Loucy (cell line): Measurements from ENCODE around the gene ZNHIT1.
A peak's percentile ranks its signal among the peaks of the same experiment; 100 is the strongest.

Experiments
- H2AFZ ChIP-seq: fragments of 200-600 bp; sonication (generic); 2 replicates; pipeline ENCODE4 v1.6.0; 2016; ENCODE audit warnings: antibody characterized with exemption, mild to moderate bottlenecking, low read length, moderate library complexity
- H3F3A ChIP-seq: fragments of 200-600 bp; 2 replicates; pipeline ENCODE4 v1.6.0; 2016; ENCODE audit warnings: antibody characterized with exemption, low read depth, mild to moderate bottlenecking
- H3K27me3 ChIP-seq: fragments of 200-600 bp; sonication (generic); 2 replicates; pipeline ENCODE4 v1.6.1; 2014; ENCODE audit warnings: low read length, mild to moderate bottlenecking; ENCODE audit not compliant: insufficient read depth, poor library complexity, severe bottlenecking
- H3K36me3 ChIP-seq: fragments of 200-600 bp; sonication (generic); 2 replicates; pipeline ENCODE4 v1.6.1; 2016; ENCODE audit warnings: low read length; ENCODE audit not compliant: insufficient read depth
- H3K4me1 ChIP-seq: fragments of 200-600 bp; sonication (generic); 2 replicates; pipeline ENCODE4 v1.5.1; 2014; ENCODE audit warnings: low read length, mild to moderate bottlenecking; ENCODE audit not compliant: insufficient read depth, poor library complexity, severe bottlenecking
- H3K4me2 ChIP-seq: fragments of 200-600 bp; sonication (generic); 2 replicates; pipeline ENCODE4 v1.6.0; 2014; ENCODE audit warnings: antibody characterized with exemption, low read length, low read depth, mild to moderate bottlenecking; ENCODE audit not compliant: poor library complexity, severe bottlenecking
- H3K4me3 ChIP-seq: fragments of 200-600 bp; sonication (generic); 2 replicates; pipeline ENCODE4 v1.5.1; 2014; ENCODE audit warnings: low read length, mild to moderate bottlenecking, mixed read lengths; ENCODE audit not compliant: poor library complexity, severe bottlenecking
- H3K79me2 ChIP-seq: fragments of 200-600 bp; sonication (generic); 2 replicates; pipeline ENCODE4 v1.6.1; 2014; ENCODE audit warnings: low read length; ENCODE audit not compliant: insufficient read depth
- H3K9ac ChIP-seq: fragments of 200-600 bp; sonication (generic); 2 replicates; pipeline ENCODE4 v1.6.0; 2014; ENCODE audit warnings: mild to moderate bottlenecking, low read depth, low read length, moderate library complexity; ENCODE audit not compliant: poor library complexity, severe bottlenecking
- H3K9me2 ChIP-seq: fragments of 200-600 bp; sonication (generic); replicated peaks from 2 replicates; pipeline ENCODE4 v1.6.1; 2016; ENCODE audit warnings: low read depth, low read length, mixed read lengths
- H3K9me3 ChIP-seq: fragments of 200-600 bp; sonication (generic); 2 replicates; pipeline ENCODE4 v1.6.1; 2014; ENCODE audit warnings: mild to moderate bottlenecking, antibody characterized with exemption, low read length, low read depth; ENCODE audit not compliant: insufficient read depth
- H4K20me1 ChIP-seq: fragments of 200-600 bp; sonication (generic); 2 replicates; pipeline ENCODE4 v1.6.0; 2014; ENCODE audit warnings: antibody characterized with exemption, low read length, mild to moderate bottlenecking; ENCODE audit not compliant: insufficient read depth, poor library complexity, severe bottlenecking
- CTCF ChIP-seq: fragments of 200-600 bp; sonication (generic); conservative IDR thresholded peaks from 2 replicates; pipeline ENCODE4 v1.5.1; 2014; ENCODE audit warnings: mild to moderate bottlenecking, antibody characterized with exemption, low read length
- EZH2phosphoT487 ChIP-seq: fragments of 200-600 bp; IDR thresholded peaks from 2 replicates; pipeline ENCODE4 v1.6.1; 2018; ENCODE audit warnings: antibody characterized with exemption, mild to moderate bottlenecking, moderate library complexity, borderline replicate concordance

The ZNHIT1 gene

GRCh38 chr7:101172005-101172853, 45.7 kb upstream of the ZNHIT1 start:
- Histone ChIP-seq H3K9me3 (no peaks in the 10 kb centered on the region), H3K9me2 (no peaks in the 10 kb centered on the region), H3K36me3 (no peaks in the 10 kb centered on the region), H4K20me1 (no peaks in the 10 kb centered on the region), H3K4me1 (peaks cover 38% of the 10 kb centered on the region), H2AFZ (no peak overlapping the region), H3K27me3 (no peaks in the 10 kb centered on the region), H3K9ac (peak overlapping the region; percentile 16), H3K79me2 (no peaks in the 10 kb centered on the region), H3K4me3 (peak overlapping the region; percentile 61), H3F3A (no peaks in the 10 kb centered on the region), H3K4me2 (peak overlapping the region; percentile 82)
- no peak for TF ChIP-seq CTCF
- no peak for TF ChIP-seq EZH2phosphoT487

GRCh38 chr7:101172854-101173751, 44.9 kb upstream of the ZNHIT1 start:
- Histone ChIP-seq H3K4me3 (no peak overlapping the region), H3F3A (no peaks in the 10 kb centered on the region), H3K9ac (no peak overlapping the region), H3K27me3 (no peaks in the 10 kb centered on the region), H3K9me3 (no peaks in the 10 kb centered on the region), H3K36me3 (no peaks in the 10 kb centered on the region), H3K4me2 (no peak overlapping the region), H4K20me1 (no peaks in the 10 kb centered on the region), H2AFZ (no peak overlapping the region), H3K79me2 (no peaks in the 10 kb centered on the region), H3K9me2 (no peaks in the 10 kb centered on the region), H3K4me1 (peaks cover 30% of the 10 kb centered on the region)
- no peak for TF ChIP-seq EZH2phosphoT487
- TF ChIP-seq CTCF, result no peak

GRCh38 chr7:101173752-101174244, 44.2 kb upstream of the ZNHIT1 start:
- no peaks in the 10 kb centered on the region for H3K27me3 ChIP-seq
- H3K4me3 ChIP-seq, result no peak overlapping the region
- H3K4me1 ChIP-seq, result peaks cover 30% of the 10 kb centered on the region
- H3K36me3 ChIP-seq, result no peaks in the 10 kb centered on the region
- H3K9me3 ChIP-seq, result no peaks in the 10 kb centered on the region
- no peak overlapping the region for H3K9ac ChIP-seq
- H3F3A ChIP-seq, result no peaks in the 10 kb centered on the region
- H3K4me2 ChIP-seq, result no peak overlapping the region
- no peaks in the 10 kb centered on the region for H3K79me2 ChIP-seq
- H3K9me2 ChIP-seq, result no peaks in the 10 kb centered on the region
- no peak overlapping the region for H2AFZ ChIP-seq
- TF ChIP-seq CTCF (no peak), EZH2phosphoT487 (no peak)
- no peaks in the 10 kb centered on the region for H4K20me1 ChIP-seq
